Adrenal gland (tissue), 12 donors: ENCODE measurements around the gene VDAC2. TPM values are rescaled to one million over a fixed set of nuclear protein-coding genes. Genes with fewer than 3 reads are reported as not detected.

Source experiments
- DNase-seq, 7 donors: peaks; one replicate each; pipeline ENCODE4 v3.0.0-alpha.2; 2019 to 2020
- H3K27ac ChIP-seq, 5 donors: fragments of 200-600 bp; sonication (generic) in 4 of 5; 1 replicate in 3 of 5; 2 replicates in 2 of 5; pipeline versions ENCODE4 v1.5.1 to v1.8.0; 2016 to 2020; ENCODE audit warnings: mild to moderate bottlenecking in 1 of 5
- H3K27me3 ChIP-seq: fragments of 200-600 bp; 2 replicates; pipeline ENCODE4 v1.8.0; 2021
- H3K36me3 ChIP-seq, 2 donors: fragments of 200-600 bp; replicated peaks in 1 of 2; 1 replicate in 1 of 2; 2 replicates in 1 of 2; pipeline versions ENCODE4 v1.5.1 to v1.8.0; 2018 to 2022
- H3K4me1 ChIP-seq, 2 donors: fragments of 200-600 bp; replicated peaks in 1 of 2; 1 replicate in 1 of 2; 2 replicates in 1 of 2; pipeline versions ENCODE4 v1.5.1 to v1.8.0; 2018 to 2021
- H3K4me3 ChIP-seq, 4 donors: fragments of 200-600 bp; sonication (generic) in 3 of 4; one replicate each; pipeline ENCODE4 v1.5.1; 2016 to 2018
- H3K9me3 ChIP-seq, 3 donors: fragments of 200-600 bp; sonication (generic) in 1 of 3; replicated peaks in 1 of 3; 1 replicate in 2 of 3; 2 replicates in 1 of 3; pipeline versions ENCODE4 v1.5.1 to v1.8.0; 2016 to 2021
- POLR2A ChIP-seq, 2 donors: fragments of 450-650 bp; IDR thresholded peaks; one replicate each; pipeline ENCODE4 v1.6.1; 2017; ENCODE audit warnings: antibody characterized with exemption in 2 of 2, mild to moderate bottlenecking in 2 of 2, moderate library complexity in 1 of 2
- WGBS, 4 donors: extraction: QIAGEN DNeasy Blood & Tissue Kit in 2 of 4; methylation state at CpG; one replicate each; pipeline versions ENCODE4 v1.1.5 to v1.1.7; 2013 to 2017; 5-methylcytosine and 5-hydroxymethylcytosine counted together
- intact Hi-C, 2 donors: fragments of 100-400 bp; cut with DNase I; formaldehyde crosslinking; loops; one replicate each; pipeline versions ENCODE4 v1.14.1 to v1.15.0; 2022 to 2023
- polyA plus RNA-seq, 3 donors: library from polyadenylated mRNA; stranded (reverse); fragments of 200-250 nt in 2 of 3; fragments of 350-450 nt in 1 of 3; fragmentation: Illumina TruSeq in 1 of 3; extraction: RNeasy Lipid Tissue Mini Kit (QIAGEN cat#74804) in 1 of 3; gene quantifications; one replicate each; pipeline ENCODE4 v1.2.3, GENCODE V29; 2013 to 2014
- total RNA-seq, 9 donors: library from RNA; depleted of rRNA in 4 of 9; stranded (reverse); fragments of >200 nt in 4 of 9; fragments of 120-200 nt in 1 of 9; fragmentation: NEBNext Ultra II Directional in 1 of 9; extraction: Animal tissue kit (Norgen Biotek cat#: 25700) in 1 of 9; gene quantifications; one replicate each; pipeline versions ENCODE4 v1.1.0 to v1.2.4, GENCODE V29; 2013 to 2023
- TF ChIP-seq, protein P1 (sequence below), 6 experiments: fragments of 450-650 bp in 4 of 6; fragments of 200-600 bp in 2 of 6; sonication (generic) in 1 of 6; IDR thresholded peaks; 1 replicate in 5 of 6; 2 replicates in 1 of 6; pipeline versions ENCODE4 v1.5.1 to v1.8.0; 2016 to 2021; ENCODE audit warnings: antibody characterized with exemption in 6 of 6, mild to moderate bottlenecking in 2 of 6, moderate library complexity in 1 of 6
- donor health status: healthy with polysubstance abuse.
- donor health status: Bipolar disorder and iron deficiency.
- donor health status: DM: yes; HTN: yes; CAD: no.
- donor health status: DM: no; HTN: no; CAD: no.
- donor health status: DM: no; HTN: no; CAD: no.
- donor health status: DM: yes; HTN: yes; CAD: no.

Gene VDAC2
- total and polyA plus RNA-seq, 12 donors, result 83.2 to 297 (median 183) TPM

DNA sequence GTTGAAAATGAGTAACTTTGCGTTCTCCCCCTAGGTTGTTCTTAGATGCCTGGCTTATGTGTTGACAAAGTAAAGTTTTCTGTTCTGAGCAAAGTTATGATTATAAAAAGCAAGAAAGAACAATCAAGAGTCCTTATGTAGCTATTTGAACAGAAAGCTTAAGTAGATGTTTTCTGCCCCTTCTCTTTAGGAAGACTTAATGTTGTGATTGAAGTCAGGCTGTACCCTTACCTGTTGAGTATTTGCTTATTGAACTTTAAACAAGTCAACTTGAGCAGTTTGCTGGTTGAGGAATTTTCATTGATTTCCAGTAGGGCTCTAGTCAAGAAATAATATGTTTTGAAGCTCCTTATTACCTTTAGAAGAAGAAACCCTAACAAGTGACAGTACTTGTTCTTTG lies 33.9 kb upstream of the VDAC2 start:
- Histone ChIP-seq H3K27ac (no peak overlapping the region), H3K4me1 (peaks cover 9 to 20% of the 10 kb centered on the region in 2 donors), H3K36me3 (peaks cover 0 to 5% of the 10 kb centered on the region in 2 donors), H3K27me3 (no peaks in the 10 kb centered on the region), H3K9me3 (no peaks in the 10 kb centered on the region), H3K4me3 (no peak overlapping the region)
- DNase-seq, result no peak
- TF ChIP-seq POLR2A (IDR thresholded peaks at IDR 0.05), result no peak
- TF ChIP-seq, protein P1, sequence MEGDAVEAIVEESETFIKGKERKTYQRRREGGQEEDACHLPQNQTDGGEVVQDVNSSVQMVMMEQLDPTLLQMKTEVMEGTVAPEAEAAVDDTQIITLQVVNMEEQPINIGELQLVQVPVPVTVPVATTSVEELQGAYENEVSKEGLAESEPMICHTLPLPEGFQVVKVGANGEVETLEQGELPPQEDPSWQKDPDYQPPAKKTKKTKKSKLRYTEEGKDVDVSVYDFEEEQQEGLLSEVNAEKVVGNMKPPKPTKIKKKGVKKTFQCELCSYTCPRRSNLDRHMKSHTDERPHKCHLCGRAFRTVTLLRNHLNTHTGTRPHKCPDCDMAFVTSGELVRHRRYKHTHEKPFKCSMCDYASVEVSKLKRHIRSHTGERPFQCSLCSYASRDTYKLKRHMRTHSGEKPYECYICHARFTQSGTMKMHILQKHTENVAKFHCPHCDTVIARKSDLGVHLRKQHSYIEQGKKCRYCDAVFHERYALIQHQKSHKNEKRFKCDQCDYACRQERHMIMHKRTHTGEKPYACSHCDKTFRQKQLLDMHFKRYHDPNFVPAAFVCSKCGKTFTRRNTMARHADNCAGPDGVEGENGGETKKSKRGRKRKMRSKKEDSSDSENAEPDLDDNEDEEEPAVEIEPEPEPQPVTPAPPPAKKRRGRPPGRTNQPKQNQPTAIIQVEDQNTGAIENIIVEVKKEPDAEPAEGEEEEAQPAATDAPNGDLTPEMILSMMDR (IDR thresholded peaks at IDR 0.05), result no peak
- 96 to 100% (median 98%) methylated on average over 1 of the region's 1 CpG for WGBS, 4 donors
- intact Hi-C loops, result no loop called here

DNA sequence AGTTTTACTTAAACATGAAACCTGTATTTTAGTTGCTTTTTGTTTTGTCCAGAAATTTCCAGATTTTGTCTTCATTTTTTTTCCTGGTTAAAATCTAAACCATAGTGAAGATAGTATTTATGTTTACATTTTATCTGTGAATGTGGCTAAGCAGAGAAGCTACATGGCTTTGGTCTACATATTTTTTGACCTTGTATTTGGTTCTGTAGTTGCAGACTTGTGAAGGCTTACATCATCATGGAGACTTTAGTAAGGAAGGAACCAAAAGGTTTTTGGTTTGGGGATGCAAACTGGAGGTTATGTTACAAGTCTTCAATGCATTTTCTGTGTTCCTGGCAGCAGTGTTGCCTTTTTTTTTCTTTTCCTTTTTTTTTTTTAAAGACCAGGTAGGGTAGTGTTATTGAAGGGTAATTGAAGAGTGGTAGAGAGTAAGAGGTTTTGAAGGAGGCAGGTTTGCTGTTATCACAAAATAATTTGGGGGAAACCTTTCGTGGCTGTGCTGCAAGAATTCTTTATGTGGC lies 30.9 kb upstream of the VDAC2 start:
- intact Hi-C loops, result loop anchor here (10.0 kb wide), 1 partner anchor 65 kb away; the partner anchor contains the start of gene SAMD8 (in 2 of the 2)
- TF ChIP-seq, protein P1 (IDR thresholded peaks at IDR 0.05), result no peak
- TF ChIP-seq POLR2A (IDR thresholded peaks at IDR 0.05), result no peak
- Histone ChIP-seq H3K9me3 (no peaks in the 10 kb centered on the region), H3K36me3 (peaks cover 0 to 5% of the 10 kb centered on the region in 2 donors), H3K27ac (peak overlapping the region in 3 of 5 donors; percentile 2 to 69 (median 8)), H3K4me3 (no peak overlapping the region), H3K4me1 (peaks cover 9 to 20% of the 10 kb centered on the region in 2 donors), H3K27me3 (no peaks in the 10 kb centered on the region)
- DNase-seq, result no peak
- 89 to 98% (median 94%) methylated on average over 1 of the region's 1 CpG for WGBS, 4 donors

DNA sequence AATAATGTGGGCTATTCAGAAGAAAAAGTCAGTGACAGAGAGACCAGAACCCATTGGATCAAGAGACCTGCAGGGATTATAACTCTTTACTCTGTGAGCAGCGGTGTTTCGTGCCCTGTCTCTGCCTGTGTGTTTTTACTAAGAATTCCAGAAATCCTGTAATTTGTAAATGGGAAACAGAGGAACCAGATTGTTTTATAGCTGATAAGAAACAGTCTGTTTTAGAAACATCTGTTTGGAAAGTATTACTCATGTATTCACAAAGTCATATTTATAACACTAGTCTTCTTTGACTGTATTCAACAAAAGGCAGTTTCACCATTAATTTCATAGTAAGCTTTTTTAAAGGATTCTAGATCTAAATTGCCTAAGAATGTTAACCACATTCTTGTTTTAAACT lies 30.0 kb upstream of the VDAC2 start:
- Histone ChIP-seq H3K27ac (peak overlapping the region in 3 of 5 donors; percentile 2 to 69 (median 8)), H3K36me3 (peaks cover 0 to 5% of the 10 kb centered on the region in 2 donors), H3K27me3 (no peaks in the 10 kb centered on the region), H3K9me3 (no peaks in the 10 kb centered on the region), H3K4me1 (peaks cover 9 to 20% of the 10 kb centered on the region in 2 donors), H3K4me3 (no peak overlapping the region)
- no peak for DNase-seq
- 71 to 85% (median 73%) methylated on average over 2 of the region's 2 CpGs for WGBS, 4 donors
- TF ChIP-seq POLR2A (IDR thresholded peaks at IDR 0.05), result no peak
- TF ChIP-seq, protein P1 (IDR thresholded peaks at IDR 0.05), result no peak
- intact Hi-C loops, result loop anchor here (10.0 kb wide), 1 partner anchor 66 kb away; the partner anchor contains the start of gene SAMD8 (in 2 of the 2)

DNA sequence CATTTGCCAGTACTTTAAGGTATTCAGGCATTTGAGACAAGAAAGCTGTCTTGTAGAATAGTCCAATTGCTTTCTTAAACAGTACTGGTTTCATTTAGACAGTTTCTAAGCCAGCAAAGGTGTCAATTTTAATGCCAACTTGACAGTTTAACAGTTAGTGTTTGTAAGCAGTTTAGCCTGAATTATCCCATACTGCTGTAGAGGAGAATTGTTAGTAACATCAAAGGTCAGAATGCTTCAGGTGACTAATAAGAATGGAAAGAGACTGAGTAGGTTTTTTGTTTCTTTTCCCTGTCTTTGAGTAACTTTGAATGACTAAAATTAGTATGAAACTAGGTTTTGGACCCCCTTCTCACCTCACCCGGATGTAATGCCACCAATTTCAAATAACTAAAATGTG lies 29.5 kb upstream of the VDAC2 start:
- 73 to 91% (median 87%) methylated on average over 1 of the region's 1 CpG for WGBS, 4 donors
- H3K27me3 ChIP-seq, result no peaks in the 10 kb centered on the region
- no peak for TF ChIP-seq POLR2A (IDR thresholded peaks at IDR 0.05)
- peaks cover 9 to 20% of the 10 kb centered on the region in 2 donors for H3K4me1 ChIP-seq
- H3K36me3 ChIP-seq, result peaks cover 0 to 3% of the 10 kb centered on the region in 2 donors
- H3K9me3 ChIP-seq, result no peaks in the 10 kb centered on the region
- H3K4me3 ChIP-seq, result no peak overlapping the region
- peak overlapping the region in 2 of 5 donors; percentile 53 to 69 for H3K27ac ChIP-seq
- no peak for DNase-seq
- intact Hi-C loops, result loop anchor here (10.0 kb wide), 1 partner anchor 66 kb away; the partner anchor contains the start of gene SAMD8 (in 2 of the 2)
